IPS DF 6.9 (cell line): Measurements from ENCODE around the gene DGKE.

ENCODE experiments used
- DNase-seq: peaks from one replicate; pipeline ENCODE4 v3.0.0-alpha.2; 2013; ENCODE audit warnings: low read depth, low spot score
- H3K27ac ChIP-seq: one replicate; pipeline ENCODE4 v1.5.1; 2013; ENCODE audit warnings: low read length, control low read depth
- H3K27me3 ChIP-seq: 2 replicates; pipeline ENCODE4 v1.6.1; 2013; ENCODE audit warnings: mild to moderate bottlenecking, low read length; ENCODE audit not compliant: control insufficient read depth, insufficient read depth
- H3K36me3 ChIP-seq: 2 replicates; pipeline ENCODE4 v1.6.1; 2013; ENCODE audit warnings: low read length; ENCODE audit not compliant: control insufficient read depth, insufficient read depth
- H3K4me1 ChIP-seq: 2 replicates; pipeline ENCODE4 v1.6.1; 2013; ENCODE audit warnings: low read length; ENCODE audit not compliant: control insufficient read depth, insufficient read depth
- H3K4me3 ChIP-seq: 2 replicates; pipeline ENCODE4 v1.5.1; 2013; ENCODE audit warnings: mild to moderate bottlenecking, low read length
- H3K9me3 ChIP-seq: 2 replicates; pipeline ENCODE4 v1.6.1; 2013; ENCODE audit warnings: low read length, inconsistent platforms; ENCODE audit not compliant: control insufficient read depth, insufficient read depth
- WGBS: extraction: QIAGEN DNeasy Blood & Tissue Kit; methylation state at CpG from one replicate; pipeline ENCODE4 v1.1.7; 2013; ENCODE audit warnings: mixed read lengths, missing lambda C conversion rate; ENCODE audit not compliant: insufficient read length, insufficient coverage; 5-methylcytosine and 5-hydroxymethylcytosine counted together

Gene DGKE

GRCh38 chr17:56845934-56846333 is 12.0 kb downstream of the DGKE start:
- Histone ChIP-seq H3K36me3 (peaks cover 3% of the 10 kb centered on the region; the same call in 1 of the 2 replicates), H3K27me3 (no peaks in the 10 kb centered on the region), H3K4me3 (no peak overlapping the region), H3K9me3 (no peaks in the 10 kb centered on the region), H3K4me1 (no peaks in the 10 kb centered on the region), H3K27ac (no peak overlapping the region)
- no CpG with 5 or more reads among the region's 1 CpG for WGBS
- no peak for DNase-seq

DNA sequence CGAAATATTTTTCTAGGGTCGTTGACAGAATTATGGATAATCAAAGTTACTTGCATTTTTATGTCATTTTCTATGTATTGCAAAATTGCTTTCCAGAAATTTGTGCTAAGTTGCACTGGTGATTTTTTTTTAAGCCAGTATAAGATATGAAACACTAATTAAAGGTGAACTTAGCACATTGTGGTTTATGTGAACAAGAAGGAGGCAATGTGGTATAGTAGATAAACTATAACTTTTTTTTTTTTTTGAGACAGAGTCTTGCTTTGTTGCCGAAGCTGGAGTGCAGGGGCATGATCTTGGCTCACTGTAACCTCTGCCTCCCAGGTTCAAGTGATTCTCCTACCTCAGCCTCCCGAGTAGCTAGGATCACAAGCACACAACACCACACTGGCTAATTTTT is 13.2 kb downstream of the DGKE start:
- DNase-seq = no peak
- Histone ChIP-seq H3K9me3 (no peaks in the 10 kb centered on the region), H3K36me3 (peaks cover 3% of the 10 kb centered on the region; the same call in 1 of the 2 replicates), H3K4me1 (no peaks in the 10 kb centered on the region), H3K27ac (no peak overlapping the region), H3K4me3 (no peak overlapping the region), H3K27me3 (no peaks in the 10 kb centered on the region)
- WGBS = no CpG with 5 or more reads among the region's 4 CpGs

- no peak overlapping the region for H3K4me3 ChIP-seq
- no peaks in the 10 kb centered on the region for H3K4me1 ChIP-seq
- peaks cover 3% of the 10 kb centered on the region; the same call in 1 of the 2 replicates for H3K36me3 ChIP-seq
- no peaks in the 10 kb centered on the region for H3K9me3 ChIP-seq
- DNase-seq = no peak
- H3K27ac ChIP-seq = no peak overlapping the region
- WGBS = no CpG with 5 or more reads among the region's 3 CpGs
- no peaks in the 10 kb centered on the region for H3K27me3 ChIP-seq
Measured at GRCh38 chr17:56849131-56849530, 15.2 kb downstream of the DGKE start.

- H3K4me1 ChIP-seq = no peaks in the 10 kb centered on the region
- no peak for DNase-seq
- H3K27me3 ChIP-seq = no peaks in the 10 kb centered on the region
- no peak overlapping the region for H3K27ac ChIP-seq
- peaks cover 3% of the 10 kb centered on the region; the same call in 1 of the 2 replicates for H3K36me3 ChIP-seq
- no CpG with 5 or more reads among the region's 2 CpGs for WGBS
- no peak overlapping the region for H3K4me3 ChIP-seq
- H3K9me3 ChIP-seq = no peaks in the 10 kb centered on the region
Measured at GRCh38 chr17:56850591-56850990, 16.6 kb downstream of the DGKE start.

GRCh38 chr17:56851008-56851407 is 17.1 kb downstream of the DGKE start:
- H3K9me3 ChIP-seq = no peaks in the 10 kb centered on the region
- DNase-seq = no peak
- H3K27ac ChIP-seq = no peak overlapping the region
- no peaks in the 10 kb centered on the region for H3K4me1 ChIP-seq
- H3K36me3 ChIP-seq = peaks cover 3% of the 10 kb centered on the region; the same call in 1 of the 2 replicates
- no peak overlapping the region for H3K4me3 ChIP-seq
- WGBS = no CpG with 5 or more reads among the region's 3 CpGs
- H3K27me3 ChIP-seq = no peaks in the 10 kb centered on the region

- Histone ChIP-seq H3K4me1 (no peaks in the 10 kb centered on the region), H3K36me3 (no peaks in the 10 kb centered on the region), H3K27ac (no peak overlapping the region), H3K4me3 (no peak overlapping the region), H3K27me3 (no peaks in the 10 kb centered on the region), H3K9me3 (no peaks in the 10 kb centered on the region)
- DNase-seq = no peak
- WGBS = no CpG with 5 or more reads among the region's 3 CpGs
Measured at GRCh38 chr17:56861899-56862298, 27.9 kb downstream of the DGKE start.

DNA sequence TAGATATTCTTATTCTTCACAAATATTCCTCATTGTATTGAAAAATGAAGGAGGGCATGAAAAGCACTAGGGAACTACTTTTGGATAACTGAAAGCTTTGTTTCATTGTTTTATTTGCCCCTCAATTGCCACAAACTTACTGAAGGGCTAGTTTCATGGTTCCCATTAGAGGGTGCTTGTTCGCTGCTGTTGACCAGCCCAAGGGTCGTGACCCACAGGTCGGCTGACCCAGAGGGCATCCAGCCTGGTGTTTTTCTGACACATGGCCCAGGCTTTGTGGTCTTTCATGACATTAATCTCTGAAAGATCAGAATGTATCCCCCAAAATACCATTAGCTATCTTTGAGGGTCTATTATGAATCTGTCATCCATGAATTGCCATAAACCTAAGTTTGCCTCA is 30.0 kb downstream of the DGKE start:
- H3K27ac ChIP-seq = no peak overlapping the region
- H3K4me1 ChIP-seq = no peaks in the 10 kb centered on the region
- no peaks in the 10 kb centered on the region for H3K27me3 ChIP-seq
- no peak for DNase-seq
- no CpG with 5 or more reads among the region's 3 CpGs for WGBS
- H3K9me3 ChIP-seq = no peaks in the 10 kb centered on the region
- no peak overlapping the region for H3K4me3 ChIP-seq
- H3K36me3 ChIP-seq = no peaks in the 10 kb centered on the region

- no CpG with 5 or more reads among the region's 5 CpGs for WGBS
- DNase-seq = no peak
Measured at GRCh38 chr17:56866076-56866475, 32.1 kb downstream of the DGKE start.

DNA sequence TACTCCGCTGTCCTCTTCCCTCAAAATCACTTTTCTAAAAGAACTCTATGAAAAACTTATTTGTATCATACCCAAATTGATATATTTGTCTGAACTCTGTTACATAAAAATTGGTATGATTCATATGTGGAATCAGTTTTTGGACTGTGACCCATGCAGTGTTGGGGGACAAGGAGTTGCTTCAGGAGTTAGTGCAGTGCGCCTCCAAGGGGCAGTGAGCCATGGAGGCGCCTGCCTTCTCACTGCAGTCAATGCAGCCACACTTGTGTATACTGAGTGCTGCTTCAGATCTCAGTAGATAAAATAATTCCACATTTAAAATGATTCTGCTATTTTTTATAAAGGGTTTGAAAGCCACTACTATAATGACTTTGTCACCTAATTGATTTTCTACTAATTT is 32.5 kb downstream of the DGKE start:
- Histone ChIP-seq H3K9me3 (no peaks in the 10 kb centered on the region), H3K36me3 (no peaks in the 10 kb centered on the region), H3K27ac (no peak overlapping the region), H3K4me3 (no peak overlapping the region), H3K4me1 (no peaks in the 10 kb centered on the region), H3K27me3 (no peaks in the 10 kb centered on the region)
- no CpG with 5 or more reads among the region's 3 CpGs for WGBS
- no peak for DNase-seq

More at GRCh38 chr17:56866076-56866475, 32.1 kb downstream of the DGKE start:
- Histone ChIP-seq H3K36me3 (no peaks in the 10 kb centered on the region), H3K27ac (no peak overlapping the region), H3K9me3 (no peaks in the 10 kb centered on the region), H3K4me3 (no peak overlapping the region), H3K4me1 (no peaks in the 10 kb centered on the region), H3K27me3 (no peaks in the 10 kb centered on the region)

GRCh38 chr17:56867948-56868376 is 34.0 kb downstream of the DGKE start:
- Histone ChIP-seq H3K36me3 (no peaks in the 10 kb centered on the region), H3K9me3 (no peaks in the 10 kb centered on the region), H3K4me1 (no peaks in the 10 kb centered on the region), H3K4me3 (no peak overlapping the region), H3K27ac (no peak overlapping the region), H3K27me3 (no peaks in the 10 kb centered on the region)
- no peak for DNase-seq
- WGBS = no CpG with 5 or more reads among the region's 2 CpGs

DNA sequence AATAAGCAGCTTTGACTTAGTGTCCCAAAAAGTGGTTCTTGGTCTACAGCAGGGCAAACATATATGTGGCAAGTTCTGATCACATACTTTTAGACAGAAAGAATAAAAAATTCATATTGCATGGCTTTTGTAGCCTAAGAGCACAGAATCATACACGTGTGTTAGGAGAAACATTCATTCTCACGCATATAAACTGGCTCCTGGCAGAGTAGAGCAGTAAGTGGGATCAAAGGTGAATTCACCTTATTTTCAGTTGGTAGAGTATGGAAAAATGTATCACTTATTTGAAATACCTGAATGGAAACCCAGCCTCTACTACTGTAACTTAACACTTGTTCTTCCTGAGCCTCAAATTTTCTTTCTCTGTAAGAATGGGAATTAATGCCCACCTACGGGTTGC is 34.8 kb downstream of the DGKE start:
- no peak overlapping the region for H3K27ac ChIP-seq
- no peak for DNase-seq
- H3K4me1 ChIP-seq = no peaks in the 10 kb centered on the region
- H3K27me3 ChIP-seq = no peaks in the 10 kb centered on the region
- H3K36me3 ChIP-seq = no peaks in the 10 kb centered on the region
- H3K4me3 ChIP-seq = no peak overlapping the region
- WGBS = no CpG with 5 or more reads among the region's 3 CpGs
- H3K9me3 ChIP-seq = no peaks in the 10 kb centered on the region
